Activated CD8-positive, alpha-beta memory T cell treated with anti-CD3 and anti-CD28 coated beads, Interleukin-2, amount 50 U/mL, for 1 hour (primary cell): ENCODE results near the gene ARL2BP.
A peak's percentile ranks its signal among the peaks of the same experiment; 100 is the strongest.
"Not testable (repeated sequence)": the region's sequence is repeated elsewhere in the genome, so short reads cannot be mapped to it uniquely, and the experiment has no call there.

ENCODE experiments used
- DNase-seq: peaks from one replicate; pipeline ENCODE4 v3.0.0-alpha.2; 2020; ENCODE audit errors: extremely low read depth

ARL2BP gene

DNA sequence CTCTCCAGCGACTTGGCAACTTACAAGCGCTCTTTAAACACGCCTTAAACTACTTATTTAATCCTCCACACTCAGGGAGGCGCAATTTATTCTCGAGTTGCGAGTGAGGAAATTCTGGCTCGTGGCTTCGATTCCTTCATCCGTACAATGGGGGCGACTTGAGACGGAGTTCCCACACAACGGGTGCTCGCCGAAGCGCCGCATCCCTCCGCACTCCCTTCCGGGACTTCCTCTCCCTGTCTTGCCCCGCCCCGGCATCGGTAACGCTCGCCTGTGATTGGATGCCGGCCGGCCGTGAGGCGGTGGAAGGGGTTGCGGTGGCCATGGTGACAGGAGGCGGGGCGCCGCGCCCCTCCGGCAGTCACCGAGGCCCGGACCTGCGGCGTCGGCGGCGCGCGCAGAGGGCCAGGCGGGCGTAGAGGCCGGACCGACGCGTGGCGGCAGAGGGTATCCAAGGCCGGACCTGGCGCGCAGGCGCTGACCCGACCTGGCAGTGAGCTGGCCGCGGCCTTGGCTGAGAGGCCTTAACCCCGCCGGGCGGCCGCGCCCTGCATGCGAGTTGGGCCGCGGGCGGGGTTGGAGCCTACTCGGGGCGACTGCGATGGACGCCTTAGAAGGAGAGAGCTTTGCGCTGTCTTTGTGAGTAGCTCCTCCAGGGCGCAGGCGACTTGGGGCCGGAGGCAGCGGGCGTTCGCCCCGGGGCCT, at the start of gene ARL2BP:
Gene ARL2BP (plus strand): TSS at position 493 of the 705 bp plus-strand sequence. CDS start 109 bp downstream, at position 602.
- DNase-seq = peak; percentile 92

DNA sequence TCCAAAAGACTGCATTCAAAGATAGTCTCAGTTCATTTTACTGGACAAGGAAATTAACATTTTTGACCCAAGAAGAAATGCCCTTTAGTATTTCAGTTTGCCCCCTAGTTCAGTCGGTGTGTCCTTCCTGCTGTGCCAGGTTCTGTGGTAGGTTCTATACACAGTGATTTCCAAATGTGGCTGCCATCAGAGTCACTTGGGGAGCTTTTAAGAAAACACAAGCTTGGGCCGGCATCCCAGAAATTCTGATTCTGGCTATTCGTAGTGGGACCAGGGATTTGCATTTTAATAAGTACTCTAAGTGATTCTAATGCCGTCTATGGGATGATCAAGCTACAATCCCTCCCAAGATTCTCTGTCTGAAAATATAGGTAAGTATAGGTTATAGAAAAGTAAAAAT, 48.8 kb upstream of the ARL2BP start:
- no peak for DNase-seq

DNA sequence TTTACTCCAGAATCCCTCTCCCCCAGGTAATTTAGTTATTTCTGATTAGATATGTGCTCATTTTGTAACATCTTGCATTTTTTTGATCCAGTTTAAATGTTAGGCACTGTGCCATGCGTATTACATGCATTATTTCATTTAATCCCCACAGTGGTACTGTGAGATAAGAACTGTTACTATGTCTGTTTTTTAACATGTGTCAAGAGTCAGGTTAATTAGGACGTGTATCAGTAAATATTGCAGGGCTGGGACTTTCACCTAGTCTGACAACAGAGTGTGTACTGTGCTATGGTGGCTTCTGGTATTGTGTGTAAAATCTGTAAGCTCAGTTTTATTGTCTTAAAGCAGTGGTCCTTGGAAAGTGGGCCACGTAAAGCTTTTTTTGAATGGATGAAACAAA, 48.3 kb upstream of the ARL2BP start:
- no peak for DNase-seq

DNA sequence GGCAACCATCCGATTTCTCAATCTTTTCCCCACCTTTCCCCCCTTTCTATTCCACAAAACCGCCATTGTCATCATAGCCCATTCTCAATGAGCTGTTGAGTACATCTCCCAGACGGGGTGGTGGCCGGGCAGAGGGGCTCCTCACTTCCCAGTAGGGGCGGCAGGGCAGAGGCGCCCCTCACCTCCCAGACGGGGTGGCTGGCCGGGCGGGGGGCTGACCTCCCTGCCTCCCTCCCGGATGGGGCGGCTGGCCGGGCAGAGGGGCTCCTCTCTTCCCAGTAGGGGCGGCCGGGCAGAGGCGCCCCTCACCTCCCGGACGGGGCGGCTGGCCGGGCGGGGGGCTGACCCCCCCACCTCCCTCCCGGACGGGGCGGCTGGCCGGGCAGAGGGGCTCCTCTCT, 44.7 kb upstream of the ARL2BP start:
- DNase-seq = not testable (repeated sequence)

DNA sequence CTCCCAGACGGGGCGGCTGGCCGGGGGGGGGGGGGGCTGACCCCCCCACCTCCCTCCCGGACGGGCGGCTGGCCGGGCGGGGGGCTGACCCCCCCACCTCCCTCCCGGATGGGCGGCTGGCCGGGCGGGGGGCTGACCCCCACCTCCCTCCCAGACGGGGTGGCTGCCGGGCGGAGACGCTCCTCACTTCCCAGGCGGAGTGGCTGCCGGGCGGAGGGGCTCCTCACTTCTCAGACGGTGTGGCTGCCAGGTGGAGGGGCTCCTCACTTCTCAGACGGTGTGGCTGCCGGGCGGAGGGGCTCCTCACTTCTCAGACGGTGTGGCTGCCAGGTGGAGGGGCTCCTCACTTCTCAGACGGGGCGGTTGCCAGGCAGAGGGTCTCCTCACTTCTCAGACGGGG, 44.1 kb upstream of the ARL2BP start:
- not testable (repeated sequence) for DNase-seq

DNA sequence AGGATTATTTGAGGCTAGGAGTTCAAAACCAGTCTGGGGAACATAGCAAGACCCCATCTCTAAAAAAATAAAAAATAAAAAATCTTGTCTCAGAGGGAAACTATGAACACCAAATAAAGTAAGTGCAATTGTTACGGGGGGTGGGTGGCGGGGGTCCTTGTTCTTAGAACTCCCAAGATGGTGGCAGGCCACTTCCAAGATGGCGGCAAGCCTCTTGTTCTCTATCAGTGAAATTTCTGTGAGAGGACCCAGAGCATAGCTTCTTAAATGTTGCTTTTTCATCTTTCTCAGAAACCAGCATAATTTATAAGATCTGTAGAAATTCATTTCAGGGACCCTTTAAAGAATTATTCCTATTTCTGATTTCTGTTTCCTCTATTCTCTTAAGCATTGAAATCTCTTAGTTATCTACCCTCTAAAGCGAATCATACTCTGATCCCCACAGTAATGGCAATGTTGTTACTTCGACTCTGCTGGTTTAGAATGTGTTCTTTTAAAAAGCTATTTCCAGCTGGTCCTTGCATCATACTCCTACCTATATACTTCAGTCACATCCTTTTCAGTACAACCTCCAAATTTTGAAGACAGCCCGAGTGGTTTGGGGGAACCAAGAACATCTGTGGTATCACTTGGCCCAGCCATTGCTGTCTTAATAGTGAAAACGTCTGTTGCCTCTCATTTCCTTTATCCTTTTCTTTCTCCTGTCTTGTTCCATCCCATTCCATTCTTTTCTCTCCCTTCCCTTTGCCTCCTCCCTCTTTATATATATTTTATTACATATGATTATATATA, 42.8 kb upstream of the ARL2BP start:
- no peak for DNase-seq

DNA sequence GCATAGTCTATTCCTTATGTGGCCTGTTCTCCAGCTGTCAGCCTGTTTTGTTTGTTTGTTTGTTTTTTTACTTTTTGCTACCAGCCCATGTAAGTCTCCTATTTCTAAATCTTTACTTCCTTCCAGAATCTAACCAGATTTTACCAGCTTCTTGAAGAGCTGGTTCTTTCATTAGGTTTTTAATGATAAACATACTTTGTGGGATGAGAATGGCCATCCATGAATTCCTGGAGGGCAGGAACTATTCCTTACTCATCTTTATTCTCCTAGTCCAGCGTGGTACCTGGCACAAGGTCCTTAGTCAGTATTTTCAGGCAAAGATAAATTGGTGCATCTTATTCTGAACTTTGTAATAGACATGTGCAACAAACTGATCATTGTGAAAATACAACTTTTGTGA, 41.6 kb upstream of the ARL2BP start:
- no peak for DNase-seq

DNA sequence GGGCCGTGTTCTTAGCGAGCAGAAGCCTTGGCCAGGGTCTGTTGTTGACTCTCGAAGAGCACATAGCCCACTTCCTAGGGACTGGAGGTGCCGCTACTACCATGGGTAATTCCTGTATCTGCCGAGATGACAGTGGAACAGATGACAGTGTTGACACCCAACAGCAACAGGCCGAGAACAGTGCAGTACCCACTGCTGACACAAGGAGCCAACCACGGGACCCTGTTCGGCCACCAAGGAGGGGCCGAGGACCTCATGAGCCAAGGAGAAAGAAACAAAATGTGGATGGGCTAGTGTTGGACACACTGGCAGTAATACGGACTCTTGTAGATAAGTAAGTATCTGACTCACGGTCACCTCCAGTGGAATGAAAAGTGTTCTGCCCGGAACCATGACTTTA, 40.4 kb upstream of the ARL2BP start:
- DNase-seq = no peak

DNA sequence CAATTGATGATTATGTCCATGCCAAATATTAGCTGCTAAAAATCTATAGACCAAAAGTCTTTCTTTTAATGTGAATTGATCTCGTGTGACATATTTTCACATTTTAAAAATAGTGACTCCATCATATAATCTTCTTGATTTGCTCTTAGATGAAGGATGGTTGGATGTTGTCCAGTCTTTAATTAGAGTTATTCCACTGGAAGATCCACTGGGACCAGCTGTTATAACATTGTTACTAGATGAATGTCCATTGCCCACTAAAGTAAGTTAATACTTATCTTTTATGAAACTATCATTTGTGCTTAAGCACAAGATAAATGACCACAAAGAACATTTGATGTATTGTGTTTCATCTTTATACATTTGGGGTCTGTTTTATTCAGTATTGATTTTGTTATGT, 36.1 kb upstream of the ARL2BP start:
- no peak for DNase-seq

DNA sequence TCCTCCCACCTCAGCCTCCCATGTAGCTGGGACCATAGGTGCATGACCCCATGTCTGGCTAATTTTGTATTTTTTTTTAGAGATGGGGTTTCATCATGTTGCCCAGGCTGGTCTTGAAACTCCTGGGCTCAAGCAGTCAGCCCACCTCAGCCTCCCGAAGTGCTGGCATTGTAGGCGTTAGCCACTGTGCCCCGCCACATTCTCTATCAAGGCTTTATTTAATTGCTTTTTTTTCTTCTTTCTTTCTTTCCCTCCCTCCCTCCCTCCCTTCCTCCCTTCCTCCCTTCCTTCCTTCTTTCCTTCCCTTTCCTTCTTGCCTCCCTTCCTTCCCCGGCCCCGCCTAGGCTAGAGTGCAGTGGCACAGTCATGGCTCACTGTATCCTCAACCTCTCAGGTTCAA, 35.3 kb upstream of the ARL2BP start:
- DNase-seq = no peak

DNA sequence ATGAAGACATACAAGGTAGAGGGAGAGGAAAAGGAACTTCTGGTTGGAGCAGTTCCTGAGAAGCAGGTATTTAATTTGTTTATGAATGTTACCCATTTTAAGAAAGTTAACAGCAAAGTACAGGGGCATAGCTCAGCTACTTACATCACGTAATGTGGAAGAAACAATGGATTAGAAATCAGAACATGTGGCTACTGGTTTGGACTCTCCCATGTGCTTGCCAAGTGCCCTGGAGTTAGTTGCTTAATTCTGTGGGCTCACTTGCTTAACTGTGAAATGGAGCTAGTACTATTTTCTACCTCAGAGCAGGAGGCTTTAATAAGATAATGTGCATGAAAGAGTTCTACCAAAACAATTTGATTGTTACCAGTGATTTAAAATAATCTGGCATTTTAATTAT, 31.6 kb upstream of the ARL2BP start:
- DNase-seq = no peak

DNA sequence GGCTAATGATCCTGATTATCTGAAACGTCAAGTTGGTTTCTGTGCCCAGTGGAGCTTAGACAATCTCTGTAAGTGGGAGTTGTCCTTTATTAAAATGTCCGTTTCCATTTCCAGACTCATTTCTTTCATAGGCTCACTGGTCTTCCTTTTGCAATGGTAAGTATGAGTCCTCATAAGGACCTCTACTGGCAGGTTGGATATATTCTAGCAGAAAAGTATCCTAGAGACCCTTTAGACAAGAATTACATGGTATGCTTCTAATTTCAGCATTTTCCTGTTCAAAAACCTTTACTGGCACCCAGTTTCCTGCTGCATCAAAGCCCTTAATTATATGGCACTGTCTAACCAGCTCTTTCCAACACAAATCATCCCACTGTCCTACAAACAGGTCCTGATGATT, 28.1 kb upstream of the ARL2BP start:
- DNase-seq = no peak

DNA sequence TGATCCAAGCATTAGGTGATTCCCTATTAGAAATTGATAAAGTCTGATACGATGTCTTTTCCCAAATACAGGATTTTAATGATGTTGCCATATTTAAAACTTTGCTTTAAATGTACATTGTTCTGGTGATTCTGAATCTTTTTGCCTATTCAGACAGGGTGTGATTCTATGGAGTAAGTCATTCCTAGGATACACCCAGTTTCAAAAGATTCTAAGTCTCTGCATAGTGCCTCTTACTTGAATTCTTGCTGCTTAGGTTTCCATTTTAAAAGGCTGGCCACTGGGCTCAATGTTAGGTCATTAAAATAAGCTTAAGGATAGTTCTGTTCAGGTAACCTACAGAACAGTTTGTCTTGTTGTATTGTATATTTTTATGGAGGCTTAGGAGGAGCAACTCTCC, 22.0 kb upstream of the ARL2BP start:
- no peak for DNase-seq

DNA sequence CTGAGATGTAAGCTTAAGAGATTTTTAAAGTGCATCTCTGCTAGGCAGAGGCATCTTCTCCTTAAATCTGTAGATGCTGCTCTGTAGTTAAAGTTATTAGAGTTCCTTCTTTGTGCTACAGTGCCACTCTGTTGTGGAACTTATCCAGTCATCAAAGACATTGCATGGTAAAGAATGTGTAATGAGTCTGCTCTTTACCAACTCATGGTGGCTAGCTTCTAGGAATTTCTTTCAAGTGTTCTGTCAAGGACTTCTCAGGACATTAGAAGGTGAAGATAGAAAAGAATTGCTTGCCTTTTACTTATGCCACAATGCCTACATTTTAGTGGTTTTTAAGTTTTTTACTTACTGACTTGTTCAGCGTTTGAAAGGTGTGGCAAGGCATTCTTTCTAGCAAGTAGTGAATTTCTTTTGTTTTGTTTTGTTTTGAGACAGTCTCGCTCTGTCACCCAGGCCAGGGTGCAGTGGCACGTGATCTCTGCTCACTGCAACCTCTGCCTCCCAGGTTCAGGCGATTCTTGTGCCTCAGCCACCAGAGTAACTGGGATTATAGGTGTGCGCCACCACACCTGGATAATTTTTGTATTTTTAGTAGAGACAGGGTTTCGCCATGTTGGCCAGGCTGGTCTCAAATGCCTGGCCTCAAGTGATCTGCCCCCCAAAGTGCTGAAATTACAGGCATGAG, 20.3 kb upstream of the ARL2BP start:
- no peak for DNase-seq

DNA sequence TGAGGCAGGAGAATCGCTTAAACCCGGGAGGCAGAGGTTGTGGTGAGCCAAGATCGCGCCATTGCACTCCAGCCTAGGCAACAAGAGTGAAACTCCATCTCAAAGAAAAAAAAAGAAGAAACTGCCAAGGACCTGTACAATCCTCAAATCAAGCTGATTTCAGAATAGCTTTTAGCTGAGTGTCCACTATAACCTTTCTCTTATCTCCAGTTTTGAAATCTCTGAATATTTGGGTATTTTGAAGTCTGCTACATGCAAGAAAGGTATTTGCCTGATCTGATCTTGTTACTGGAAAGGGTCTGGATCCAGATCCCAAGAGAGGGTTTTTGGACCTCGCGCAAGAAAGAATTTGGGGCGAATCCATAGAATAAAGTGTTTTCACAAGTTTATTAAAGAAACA, 19.1 kb upstream of the ARL2BP start:
- no peak for DNase-seq

DNA sequence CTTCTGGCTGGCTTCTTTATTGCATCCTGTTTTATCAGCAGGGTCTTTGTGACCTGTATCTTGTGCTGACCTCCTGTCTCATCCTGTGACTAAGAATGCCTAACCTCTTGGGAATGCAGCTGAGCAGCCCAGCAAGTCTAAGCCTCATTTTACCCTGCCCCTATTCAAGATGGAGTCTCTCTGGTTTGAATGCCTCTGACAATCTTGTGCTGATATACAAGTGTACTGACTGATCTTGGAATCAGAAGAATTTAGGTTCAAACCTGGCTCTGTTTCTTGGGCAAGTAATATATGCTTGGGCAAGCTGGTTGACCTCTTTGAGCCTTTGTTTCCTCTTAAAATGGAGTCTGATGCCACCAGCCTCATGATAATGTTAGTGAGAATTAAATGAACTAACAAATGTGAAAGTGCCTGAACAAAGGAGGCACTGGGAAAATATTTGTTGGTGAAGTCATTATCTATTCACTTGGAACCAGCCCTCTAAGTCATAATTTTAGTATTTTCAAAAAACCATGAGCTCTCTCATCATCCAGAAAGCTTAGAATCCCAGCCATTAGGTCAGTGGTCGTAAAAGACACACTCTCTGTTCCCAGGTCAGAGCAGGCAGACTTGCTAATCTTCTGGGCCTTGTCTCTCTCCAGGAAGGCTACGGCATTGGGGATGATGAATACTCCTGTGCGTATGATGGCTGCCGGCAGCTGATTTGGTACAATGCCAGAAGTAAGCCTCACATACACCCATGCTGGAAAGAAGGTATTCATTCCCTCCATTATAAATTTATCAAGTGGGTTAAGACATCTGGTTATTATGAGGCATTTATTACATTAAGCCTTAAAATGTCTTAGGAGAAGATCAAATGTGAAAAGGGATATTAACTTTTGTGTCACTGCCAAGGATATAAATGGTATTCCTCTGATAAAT, 18.1 kb upstream of the ARL2BP start:
- DNase-seq = no peak

DNA sequence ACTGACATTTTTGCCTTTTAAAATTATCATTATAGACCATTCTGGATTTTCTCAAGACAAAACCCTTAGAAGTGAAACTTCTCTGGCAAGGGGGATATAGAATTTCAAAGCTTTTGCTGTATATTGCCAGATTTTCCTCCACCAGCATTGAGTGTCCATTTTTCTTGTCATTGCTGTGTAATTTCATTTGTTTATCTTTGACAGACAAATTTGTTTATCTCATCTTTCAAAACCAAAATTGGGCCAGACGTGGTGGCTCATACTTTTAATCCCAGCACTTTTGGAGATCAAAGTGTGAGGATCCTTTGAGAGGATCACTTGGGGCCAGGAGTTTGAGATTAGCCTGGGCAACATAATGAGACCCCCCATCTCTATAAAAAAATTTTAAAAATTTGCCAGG, 16.0 kb upstream of the ARL2BP start:
- no peak for DNase-seq

DNA sequence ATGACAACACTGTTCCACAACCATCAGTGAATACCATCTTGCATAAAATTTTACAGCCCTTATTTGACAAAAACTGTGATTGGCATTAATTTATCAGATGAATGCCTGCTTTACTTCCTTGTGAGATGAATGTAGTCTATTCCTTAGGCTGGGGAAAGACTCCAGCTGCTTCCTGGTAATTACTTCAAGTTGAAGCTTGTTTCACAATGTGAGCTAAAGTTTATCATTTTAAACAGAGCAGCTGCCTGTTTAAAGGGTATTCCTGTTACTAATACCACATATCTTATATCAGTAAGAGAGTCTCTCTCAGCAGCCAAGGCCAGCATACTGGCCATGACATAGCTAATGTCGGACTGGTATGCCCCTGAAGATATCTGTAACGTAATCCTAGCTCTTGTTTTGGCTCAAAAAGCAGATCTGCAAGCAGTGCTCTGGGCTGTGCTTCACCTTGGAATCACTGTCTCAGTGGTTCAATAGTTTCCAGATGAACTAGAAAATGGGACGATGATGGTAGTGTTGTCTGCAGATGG, 13.2 kb upstream of the ARL2BP start:
- no peak for DNase-seq

DNA sequence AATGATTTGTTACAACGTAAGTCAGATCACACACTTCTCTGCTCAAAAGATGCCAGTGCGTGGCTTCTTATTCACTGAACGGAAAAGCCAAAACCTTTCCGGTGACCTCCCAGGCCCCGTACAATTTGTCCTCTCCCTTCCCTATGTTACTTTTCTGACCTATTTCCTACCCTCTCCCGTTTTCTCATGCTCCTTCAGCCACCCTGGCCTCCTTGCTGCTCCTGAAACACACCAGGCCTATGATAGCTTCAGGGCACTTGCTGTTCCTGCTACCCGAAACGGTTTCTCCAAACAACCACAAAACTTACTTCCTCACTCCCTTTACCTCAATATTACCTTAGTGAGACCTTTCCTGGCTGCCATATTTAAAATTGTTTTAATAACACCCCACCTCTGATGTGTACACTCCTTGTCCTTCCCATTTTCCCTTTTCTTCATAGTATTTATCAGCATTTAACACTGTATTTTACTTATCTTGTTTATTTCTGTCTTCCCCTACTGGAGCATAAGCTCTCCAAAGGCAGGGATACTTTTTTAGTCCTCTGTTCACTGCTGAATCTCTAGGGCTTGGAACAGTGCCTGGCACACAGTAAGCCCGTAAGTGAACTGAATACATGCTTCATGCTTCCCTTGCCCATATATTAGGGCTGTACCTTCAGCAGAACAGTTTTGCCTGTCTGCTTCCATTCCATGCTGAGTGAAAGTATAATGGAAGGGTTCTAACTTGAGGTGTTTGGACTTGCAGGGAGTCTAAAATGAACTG, 10.9 kb upstream of the ARL2BP start:
- DNase-seq = no peak

DNA sequence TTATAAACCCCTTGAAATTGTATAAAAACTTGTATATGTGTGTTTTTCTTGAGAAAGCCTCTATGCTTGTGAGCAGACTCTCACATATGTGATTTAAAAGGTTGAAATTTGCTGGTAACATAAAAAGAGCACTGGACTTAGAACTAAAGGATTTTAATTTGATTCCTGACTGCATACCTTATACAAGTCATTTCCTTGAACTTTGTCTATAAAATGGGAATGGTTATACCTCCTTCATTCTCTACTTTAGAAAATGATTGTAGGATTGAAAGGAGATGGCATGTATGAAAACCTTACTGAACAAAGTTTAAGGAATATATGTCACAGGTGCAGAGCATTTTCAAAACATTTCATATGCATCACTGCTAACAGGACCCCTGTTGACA, 10.4 kb upstream of the ARL2BP start:
- no peak for DNase-seq
